Measurements from ENCODE around the gene EEF1AKMT1. TPM values are rescaled to one million over a fixed set of nuclear protein-coding genes. Genes with fewer than 3 reads are reported as not detected.

The EEF1AKMT1 gene
- total and polyA plus RNA-seq, 10 of the 15 experiments (the other 5 are each of a cell fraction or from before 2014, with no cell fraction given) = 7.9 to 44.5 (median 11.0) TPM

DNA sequence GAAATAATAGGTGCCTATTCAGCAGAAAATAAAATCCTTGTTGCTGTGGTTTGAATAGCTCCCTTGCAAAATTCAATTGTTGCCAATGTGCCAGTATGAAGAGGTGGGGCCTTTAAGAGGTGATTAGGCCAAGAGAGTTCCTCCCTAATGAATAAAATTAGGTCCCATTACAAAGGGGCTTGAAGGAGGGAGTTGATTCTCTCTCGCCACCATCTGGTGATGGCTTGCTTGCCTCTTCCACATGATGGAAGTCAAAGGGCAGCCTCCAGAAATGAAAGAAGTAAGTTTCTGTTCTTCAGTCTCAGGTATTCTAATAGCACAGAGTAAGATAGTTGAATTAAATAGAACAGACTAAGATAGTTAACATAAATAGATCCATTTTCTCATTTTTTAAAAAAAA, 3.0 kb upstream of the EEF1AKMT1 start (continued):
- TF ChIP-seq NFYB (IDR thresholded peaks at IDR 0.05; ENCODE audit: insufficient read depth, low read depth, low read length) = no peak
- TF ChIP-seq RELB (IDR thresholded peaks at IDR 0.05; ENCODE audit: low read depth) = no peak

DNA sequence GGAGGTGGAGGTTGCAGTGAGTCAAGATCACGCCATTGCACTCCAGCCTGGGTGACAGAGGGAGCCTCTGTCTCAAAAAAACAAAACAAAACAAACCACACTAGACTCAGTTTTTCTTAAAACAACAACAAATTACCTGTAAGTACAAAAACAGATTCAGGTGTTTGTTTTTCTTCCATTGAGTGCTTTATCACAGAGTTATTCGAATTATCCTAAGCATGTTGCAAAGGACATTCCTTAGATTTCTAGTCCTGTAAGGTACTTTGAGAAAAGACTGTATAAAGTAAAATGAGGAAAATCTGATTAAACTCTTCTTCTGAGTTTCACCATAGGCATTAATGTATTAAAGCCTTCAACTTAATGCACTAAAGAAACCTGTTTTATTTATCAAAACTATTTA, 2.2 kb upstream of the EEF1AKMT1 start:
- Histone ChIP-seq H3K4me1 (ENCODE audit: control insufficient read depth, insufficient read depth, low read length) (peaks cover 4% of the 10 kb centered on the region; the same call in 1 of the 2 replicates), H3K4me3 (no peak overlapping the region), H3K79me2 (ENCODE audit: control insufficient read depth, insufficient read depth, low read length) (peaks cover 18% of the 10 kb centered on the region), H2AFZ (ENCODE audit: control insufficient read depth, low read depth, low read length) (no peak overlapping the region), H4K20me1 (ENCODE audit: control insufficient read depth, insufficient read depth) (no peaks in the 10 kb centered on the region), H3K36me3 (ENCODE audit: control insufficient read depth in 2 of 2, insufficient read depth in 2 of 2, low read length in 1 of 2) (0 out of 4 replicates have a peak, but pooled peaks cover 0 to 4% of the 10 kb centered on the region in 2 experiments), H3K27me3 (replicated peaks in 1 of 2; ENCODE audit: control insufficient read depth in 2 of 2, insufficient read depth in 2 of 2, low read length in 1 of 2) (no peaks in the 10 kb centered on the region), H3K27ac (ENCODE audit: control insufficient read depth, insufficient read depth) (no peak overlapping the region), H3K9ac (ENCODE audit: control insufficient read depth, insufficient read depth, low read length) (no peak overlapping the region), H3K9me3 (replicated peaks; ENCODE audit: control insufficient read depth, insufficient read depth, low read length) (peaks cover 1% of the 10 kb centered on the region; the same call in 2 of the 3 replicates), H3K4me2 (ENCODE audit: control insufficient read depth, insufficient read depth) (no peak overlapping the region)
- BruUV-seq (replicated peaks) = no TSS peak
- ChIA-PET RAD21 (ENCODE audit: unreplicated experiment) (no interaction called here), CTCF (interaction anchor here (0.7 kb wide), 1 partner anchor 667 kb away, joined by 3 read pairs; no protein-coding TSS in a partner anchor), POLR2A (interaction anchor here (1.0 kb wide), 1 partner anchor 8 kb away, joined by 3 read pairs; no protein-coding TSS in a partner anchor), SMC1A (ENCODE audit: uncharacterized antibody, unreplicated experiment) (no interaction called here)
- intact Hi-C loops (cut with micrococcal nuclease; ENCODE audit: unreplicated experiment) = no loop called here
- in situ Hi-C loops (cut with MboI) = no loop called here
- WGBS (ENCODE audit: insufficient coverage, insufficient replicate concordance, low lambda C conversion rate, missing lambda C conversion rate) = 98% methylated on average over 2 of the region's 2 CpGs
- DNase-seq (ENCODE audit: low read depth, low spot score) (no peak), ATAC-seq (no peak), FAIRE-seq (no peak)
- TF ChIP-seq MTA2 (IDR thresholded peaks at IDR 0.05; ENCODE audit: low read depth) (no peak), SMAD5 (IDR thresholded peaks at IDR 0.05; ENCODE audit: low read depth) (no peak), KDM1A (IDR thresholded peaks at IDR 0.05; ENCODE audit: borderline replicate concordance) (no peak), CEBPB (IDR thresholded peaks at IDR 0.05; ENCODE audit: borderline replicate concordance in 1 of 2, low read depth in 2 of 2, low read length in 2 of 2) (no peak), NR2C2 (IDR thresholded peaks at IDR 0.05; ENCODE audit: borderline replicate concordance, control insufficient read depth, insufficient read length, low read depth) (no peak), KAT2A (conservative IDR thresholded peaks at IDR 0.05; ENCODE audit: control insufficient read depth, low read depth, low read length) (no peak), GATAD2B (conservative IDR thresholded peaks at IDR 0.05; ENCODE audit: low read depth) (no peak), SMAD1 (IDR thresholded peaks at IDR 0.05; ENCODE audit: low read depth, partially characterized antibody) (no peak)
- TF ChIP-seq, protein P1, sequence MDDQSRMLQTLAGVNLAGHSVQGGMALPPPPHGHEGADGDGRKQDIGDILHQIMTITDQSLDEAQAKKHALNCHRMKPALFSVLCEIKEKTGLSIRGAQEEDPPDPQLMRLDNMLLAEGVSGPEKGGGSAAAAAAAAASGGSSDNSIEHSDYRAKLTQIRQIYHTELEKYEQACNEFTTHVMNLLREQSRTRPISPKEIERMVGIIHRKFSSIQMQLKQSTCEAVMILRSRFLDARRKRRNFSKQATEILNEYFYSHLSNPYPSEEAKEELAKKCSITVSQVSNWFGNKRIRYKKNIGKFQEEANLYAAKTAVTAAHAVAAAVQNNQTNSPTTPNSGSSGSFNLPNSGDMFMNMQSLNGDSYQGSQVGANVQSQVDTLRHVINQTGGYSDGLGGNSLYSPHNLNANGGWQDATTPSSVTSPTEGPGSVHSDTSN (IDR thresholded peaks at IDR 0.05; ENCODE audit: insufficient replicate concordance, low read depth, low read length) = no peak
- TF ChIP-seq, protein P2, sequence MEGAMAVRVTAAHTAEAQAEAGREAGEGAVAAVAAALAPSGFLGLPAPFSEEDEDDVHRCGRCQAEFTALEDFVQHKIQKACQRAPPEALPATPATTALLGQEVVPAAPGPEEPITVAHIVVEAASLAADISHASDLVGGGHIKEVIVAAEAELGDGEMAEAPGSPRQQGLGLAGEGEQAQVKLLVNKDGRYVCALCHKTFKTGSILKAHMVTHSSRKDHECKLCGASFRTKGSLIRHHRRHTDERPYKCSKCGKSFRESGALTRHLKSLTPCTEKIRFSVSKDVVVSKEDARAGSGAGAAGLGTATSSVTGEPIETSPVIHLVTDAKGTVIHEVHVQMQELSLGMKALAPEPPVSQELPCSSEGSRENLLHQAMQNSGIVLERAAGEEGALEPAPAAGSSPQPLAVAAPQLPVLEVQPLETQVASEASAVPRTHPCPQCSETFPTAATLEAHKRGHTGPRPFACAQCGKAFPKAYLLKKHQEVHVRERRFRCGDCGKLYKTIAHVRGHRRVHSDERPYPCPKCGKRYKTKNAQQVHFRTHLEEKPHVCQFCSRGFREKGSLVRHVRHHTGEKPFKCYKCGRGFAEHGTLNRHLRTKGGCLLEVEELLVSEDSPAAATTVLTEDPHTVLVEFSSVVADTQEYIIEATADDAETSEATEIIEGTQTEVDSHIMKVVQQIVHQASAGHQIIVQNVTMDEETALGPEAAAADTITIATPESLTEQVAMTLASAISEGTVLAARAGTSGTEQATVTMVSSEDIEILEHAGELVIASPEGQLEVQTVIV (IDR thresholded peaks at IDR 0.05; ENCODE audit: borderline replicate concordance, partially characterized antibody) = no peak
- TF ChIP-seq, protein P3, sequence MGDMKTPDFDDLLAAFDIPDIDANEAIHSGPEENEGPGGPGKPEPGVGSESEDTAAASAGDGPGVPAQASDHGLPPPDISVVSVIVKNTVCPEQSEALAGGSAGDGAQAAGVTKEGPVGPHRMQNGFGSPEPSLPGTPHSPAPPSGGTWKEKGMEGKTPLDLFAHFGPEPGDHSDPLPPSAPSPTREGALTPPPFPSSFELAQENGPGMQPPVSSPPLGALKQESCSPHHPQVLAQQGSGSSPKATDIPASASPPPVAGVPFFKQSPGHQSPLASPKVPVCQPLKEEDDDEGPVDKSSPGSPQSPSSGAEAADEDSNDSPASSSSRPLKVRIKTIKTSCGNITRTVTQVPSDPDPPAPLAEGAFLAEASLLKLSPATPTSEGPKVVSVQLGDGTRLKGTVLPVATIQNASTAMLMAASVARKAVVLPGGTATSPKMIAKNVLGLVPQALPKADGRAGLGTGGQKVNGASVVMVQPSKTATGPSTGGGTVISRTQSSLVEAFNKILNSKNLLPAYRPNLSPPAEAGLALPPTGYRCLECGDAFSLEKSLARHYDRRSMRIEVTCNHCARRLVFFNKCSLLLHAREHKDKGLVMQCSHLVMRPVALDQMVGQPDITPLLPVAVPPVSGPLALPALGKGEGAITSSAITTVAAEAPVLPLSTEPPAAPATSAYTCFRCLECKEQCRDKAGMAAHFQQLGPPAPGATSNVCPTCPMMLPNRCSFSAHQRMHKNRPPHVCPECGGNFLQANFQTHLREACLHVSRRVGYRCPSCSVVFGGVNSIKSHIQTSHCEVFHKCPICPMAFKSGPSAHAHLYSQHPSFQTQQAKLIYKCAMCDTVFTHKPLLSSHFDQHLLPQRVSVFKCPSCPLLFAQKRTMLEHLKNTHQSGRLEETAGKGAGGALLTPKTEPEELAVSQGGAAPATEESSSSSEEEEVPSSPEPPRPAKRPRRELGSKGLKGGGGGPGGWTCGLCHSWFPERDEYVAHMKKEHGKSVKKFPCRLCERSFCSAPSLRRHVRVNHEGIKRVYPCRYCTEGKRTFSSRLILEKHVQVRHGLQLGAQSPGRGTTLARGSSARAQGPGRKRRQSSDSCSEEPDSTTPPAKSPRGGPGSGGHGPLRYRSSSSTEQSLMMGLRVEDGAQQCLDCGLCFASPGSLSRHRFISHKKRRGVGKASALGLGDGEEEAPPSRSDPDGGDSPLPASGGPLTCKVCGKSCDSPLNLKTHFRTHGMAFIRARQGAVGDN (IDR thresholded peaks at IDR 0.05) = no peak

Data from GM12878 (cell line).